H1 (cell line): ENCODE results near the gene AFTPH.

Source experiments
- BRCA1 ChIP-seq: IDR thresholded peaks from 2 replicates; pipeline ENCODE4 v1.6.1; 2012; ENCODE audit warnings: low read depth, low read length, improper control_type of control experiment
- CTCF ChIP-seq, 3 experiments: IDR thresholded peaks; 1 replicate in 2 of 3; 2 replicates in 1 of 3; pipeline versions ENCODE4 v1.5.1 to v1.6.1; 2011; ENCODE audit warnings: low read length in 3 of 3, mild to moderate bottlenecking in 3 of 3, inconsistent platforms in 2 of 3, low read depth in 1 of 3, moderate library complexity in 1 of 3; ENCODE audit not compliant: insufficient read depth in 1 of 3; ENCODE audit errors: control extremely low read depth in 1 of 3
- EZH2 ChIP-seq: fragments of 200-600 bp; sonication (generic); IDR thresholded peaks from 2 replicates; pipeline ENCODE4 v1.7.1; 2012; ENCODE audit warnings: low read depth, mild to moderate bottlenecking, moderate library complexity, low read length, inconsistent platforms; ENCODE audit not compliant: severe bottlenecking
- KDM5A ChIP-seq: fragments of 200-600 bp; IDR thresholded peaks from 2 replicates; pipeline ENCODE4 v1.7.1; 2012; ENCODE audit warnings: mild to moderate bottlenecking, low read length, inconsistent platforms, mixed read lengths
- POLR2A ChIP-seq, 2 experiments: IDR thresholded peaks; 1 replicate in 1 of 2; 2 replicates in 1 of 2; pipeline ENCODE4 v1.6.1; 2011; ENCODE audit warnings: low read depth in 2 of 2, low read length in 2 of 2, mild to moderate bottlenecking in 2 of 2; ENCODE audit errors: control extremely low read depth in 1 of 2
- SIN3A ChIP-seq, 2 experiments: IDR thresholded peaks in 1 of 2; conservative IDR thresholded peaks in 1 of 2; 2 replicates each; pipeline ENCODE4 v1.6.1; 2011 to 2012; ENCODE audit warnings: low read length in 2 of 2, improper control_type of control experiment in 1 of 2, low read depth in 1 of 2, mild to moderate bottlenecking in 1 of 2
- TBP ChIP-seq: IDR thresholded peaks from 2 replicates; pipeline ENCODE4 v1.6.1; 2011; ENCODE audit warnings: low read depth, low read length, improper control_type of control experiment
- USF2 ChIP-seq: IDR thresholded peaks from 2 replicates; pipeline ENCODE4 v1.6.1; 2011; ENCODE audit warnings: low read length, improper control_type of control experiment
- TF ChIP-seq, protein P1 (sequence below): IDR thresholded peaks from 2 replicates; pipeline ENCODE4 v1.6.1; 2012; ENCODE audit warnings: inconsistent platforms

- TF ChIP-seq, protein P1, sequence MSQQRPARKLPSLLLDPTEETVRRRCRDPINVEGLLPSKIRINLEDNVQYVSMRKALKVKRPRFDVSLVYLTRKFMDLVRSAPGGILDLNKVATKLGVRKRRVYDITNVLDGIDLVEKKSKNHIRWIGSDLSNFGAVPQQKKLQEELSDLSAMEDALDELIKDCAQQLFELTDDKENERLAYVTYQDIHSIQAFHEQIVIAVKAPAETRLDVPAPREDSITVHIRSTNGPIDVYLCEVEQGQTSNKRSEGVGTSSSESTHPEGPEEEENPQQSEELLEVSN = no peak
- TF ChIP-seq BRCA1 (no peak), TBP (no peak), SIN3A (conservative IDR thresholded peaks at IDR 0.05 in 1 of 2, IDR thresholded peaks at IDR 0.05 in 1 of 2; ENCODE audit: low read depth in 1 of 2, low read length in 2 of 2) (no peak), CTCF (IDR thresholded peaks at IDR 0.05; ENCODE audit: control extremely low read depth in 1 of 3, insufficient read depth in 1 of 3, low read depth in 1 of 3, low read length in 3 of 3) (no peak), POLR2A (IDR thresholded peaks at IDR 0.05; ENCODE audit: control extremely low read depth in 1 of 2, low read depth in 2 of 2, low read length in 2 of 2) (no peak), EZH2 (no peak), USF2 (no peak), KDM5A (no peak)
Observed at GRCh38 chr2:64581018-64581417, 56.9 kb downstream of the AFTPH start.
